GM10248 (cell line): ENCODE data around the gene PHF21B.

Experiments used
- CTCF ChIA-PET: fragments of 300-600 bp; sonication (Branson Sonifier 250); formaldehyde crosslinking; extraction: SDS; loops from one replicate; lab custom pipeline; 2021; ENCODE audit warnings: antibody characterized with exemption; lab: Yijun Ruan, JAX
- POLR2A ChIA-PET: fragments of 350-650 bp; sonication (Branson Sonifier 250); formaldehyde crosslinking; extraction: SDS; loops from one replicate; lab custom pipeline; 2020; ENCODE audit warnings: antibody characterized with exemption; lab: Yijun Ruan, JAX
- DNase-seq: peaks from one replicate; pipeline ENCODE4 v3.0.0; 2012; ENCODE audit errors: extremely low spot score
- TF ChIP-seq, protein P1 (sequence below): IDR thresholded peaks from 2 replicates; pipeline ENCODE4 v1.5.1; 2012; ENCODE audit warnings: mild to moderate bottlenecking, low read depth; ENCODE audit errors: extremely low read depth, missing control alignments, control extremely low read depth

The PHF21B gene

DNA sequence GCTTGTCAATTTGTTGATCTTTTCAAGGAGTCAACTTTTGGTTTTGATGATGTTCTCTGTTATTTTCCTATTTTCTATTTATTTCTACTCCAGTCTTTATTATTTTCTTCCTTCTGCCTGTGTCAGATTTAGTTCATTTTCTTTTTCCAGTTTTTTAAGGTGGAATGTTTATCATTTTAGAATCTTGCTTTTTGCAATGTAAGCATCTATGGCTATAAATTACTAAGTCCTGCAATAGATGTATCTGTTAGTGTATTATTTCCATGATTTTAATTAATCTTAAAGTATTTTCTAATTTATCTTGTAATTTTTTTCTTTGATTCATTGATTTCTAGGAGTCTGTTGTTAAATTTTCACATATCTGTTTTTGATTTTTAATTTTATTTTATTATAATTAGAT lies 175.7 kb downstream of the PHF21B start:
- DNase-seq: no peak
- CTCF ChIA-PET: no interaction called here
- TF ChIP-seq, protein P1, sequence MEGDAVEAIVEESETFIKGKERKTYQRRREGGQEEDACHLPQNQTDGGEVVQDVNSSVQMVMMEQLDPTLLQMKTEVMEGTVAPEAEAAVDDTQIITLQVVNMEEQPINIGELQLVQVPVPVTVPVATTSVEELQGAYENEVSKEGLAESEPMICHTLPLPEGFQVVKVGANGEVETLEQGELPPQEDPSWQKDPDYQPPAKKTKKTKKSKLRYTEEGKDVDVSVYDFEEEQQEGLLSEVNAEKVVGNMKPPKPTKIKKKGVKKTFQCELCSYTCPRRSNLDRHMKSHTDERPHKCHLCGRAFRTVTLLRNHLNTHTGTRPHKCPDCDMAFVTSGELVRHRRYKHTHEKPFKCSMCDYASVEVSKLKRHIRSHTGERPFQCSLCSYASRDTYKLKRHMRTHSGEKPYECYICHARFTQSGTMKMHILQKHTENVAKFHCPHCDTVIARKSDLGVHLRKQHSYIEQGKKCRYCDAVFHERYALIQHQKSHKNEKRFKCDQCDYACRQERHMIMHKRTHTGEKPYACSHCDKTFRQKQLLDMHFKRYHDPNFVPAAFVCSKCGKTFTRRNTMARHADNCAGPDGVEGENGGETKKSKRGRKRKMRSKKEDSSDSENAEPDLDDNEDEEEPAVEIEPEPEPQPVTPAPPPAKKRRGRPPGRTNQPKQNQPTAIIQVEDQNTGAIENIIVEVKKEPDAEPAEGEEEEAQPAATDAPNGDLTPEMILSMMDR: no peak
- POLR2A ChIA-PET: no interaction called here

GRCh38 chr22:44831885-44832284 lies 177.9 kb downstream of the PHF21B start:
- CTCF ChIA-PET: no interaction called here
- no peak for DNase-seq

More at GRCh38 chr22:44831885-44832284, 177.9 kb downstream of the PHF21B start:
- TF ChIP-seq, protein P1: no peak
- POLR2A ChIA-PET: interaction anchor here (0.7 kb wide), 1 partner anchor 232 kb away, joined by 3 read pairs; no protein-coding TSS in a partner anchor
